Measurements from ENCODE around the gene SAMM50. TPM values are rescaled to one million over a fixed set of nuclear protein-coding genes. Genes with fewer than 3 reads are reported as not detected.

The SAMM50 gene
- total RNA-seq, 5 donors from 2014 or later (not counting 1 experiment from before 2014, with no cell fraction given) = 27.1 to 40.4 (median 33.2) TPM

GRCh38 chr22:43953988-43954785 lies 1.1 kb upstream of the SAMM50 start:
- peaks cover 0 to 11% of the 10 kb centered on the region in 2 experiments for H3K27me3 ChIP-seq (replicated peaks in 1 of 2; ENCODE audit: control insufficient read depth in 2 of 2, extremely low read depth in 1 of 2, insufficient read depth in 2 of 2, low read length in 1 of 2)
- Mint-ChIP-seq H3K9me3 (no peaks in the 10 kb centered on the region), H3K27me3 (peaks cover 5 to 9% of the 10 kb centered on the region in 2 donors), H3K36me3 (peaks cover 6% of the 10 kb centered on the region), H3K27ac (peak overlapping the region; percentile 94 to 95), H3K4me1 (peaks cover 34 to 42% (median 37%) of the 10 kb centered on the region in 3 donors), H3K4me3 (peak overlapping the region; percentile 92 to 99 (median 96))
- no peak overlapping the region for H3K27ac ChIP-seq (ENCODE audit: low read length)
- POLR2A ChIA-PET = interaction anchor here in 1 of 2 donors (1.2 kb wide), 1 partner anchor 22 kb away, joined by 3 read pairs; no protein-coding TSS in a partner anchor
- H3K4me3 ChIP-seq (ENCODE audit: control insufficient read depth in 1 of 2, extremely low read depth in 1 of 2, low read length in 1 of 2) = peak overlapping the region; percentile 88 to 89
- no peaks in the 10 kb centered on the region for H3K9me3 ChIP-seq
- peaks cover 9 to 25% of the 10 kb centered on the region in 2 experiments for H3K4me1 ChIP-seq (ENCODE audit: control insufficient read depth in 1 of 2, extremely low read depth in 1 of 2, insufficient read depth in 2 of 2, low read length in 2 of 2)
- H3K36me3 ChIP-seq (ENCODE audit: control insufficient read depth in 2 of 2, extremely low read depth in 1 of 2, insufficient read depth in 1 of 2, low read length in 1 of 2) = no peaks in the 10 kb centered on the region
- no peak for ATAC-seq (replicated peaks in 1 of 4)
- no peak for DNase-seq
- 51% methylated on average over 3 of the region's 7 CpGs for WGBS (ENCODE audit: insufficient coverage)
- CTCF ChIA-PET = interaction anchor here (0.5 to 1.8 kb wide), 2 partner anchors 8 to 85 kb away, joined by 3 to 9 read pairs; no protein-coding TSS in a partner anchor

GRCh38 chr22:43955883-43956782 lies 891 bp downstream of the SAMM50 start:
- Mint-ChIP-seq H3K27me3 (peaks cover 5 to 9% of the 10 kb centered on the region in 2 donors), H3K27ac (peak overlapping the region; percentile 94 to 95), H3K9me3 (no peaks in the 10 kb centered on the region), H3K4me1 (peaks cover 34 to 56% (median 42%) of the 10 kb centered on the region in 3 donors), H3K36me3 (peaks cover 13% of the 10 kb centered on the region), H3K4me3 (peak overlapping the region; percentile 92 to 99 (median 96))
- ChIA-PET POLR2A (no interaction called here), CTCF (no interaction called here)
- H3K4me3 ChIP-seq (ENCODE audit: control insufficient read depth in 1 of 2, extremely low read depth in 1 of 2, low read length in 1 of 2) = peak overlapping the region; percentile 88 to 89
- ATAC-seq (replicated peaks in 1 of 4) (peak in 3 of 4 experiments; percentile 8 to 15 (median 10)), DNase-seq (peak in 8 of 35 experiments; percentile 1 to 32 (median 6))
- H3K27ac ChIP-seq (ENCODE audit: low read length) = peak overlapping the region; percentile 72
- WGBS (ENCODE audit: insufficient coverage) = 0% methylated on average over 2 of the region's 17 CpGs
- H3K36me3 ChIP-seq (ENCODE audit: control insufficient read depth in 2 of 2, extremely low read depth in 1 of 2, insufficient read depth in 1 of 2, low read length in 1 of 2) = no peaks in the 10 kb centered on the region
- H3K9me3 ChIP-seq = no peaks in the 10 kb centered on the region
- peaks cover 0 to 11% of the 10 kb centered on the region in 2 experiments for H3K27me3 ChIP-seq (replicated peaks in 1 of 2; ENCODE audit: control insufficient read depth in 2 of 2, extremely low read depth in 1 of 2, insufficient read depth in 2 of 2, low read length in 1 of 2)
- H3K4me1 ChIP-seq (ENCODE audit: control insufficient read depth in 1 of 2, extremely low read depth in 1 of 2, insufficient read depth in 2 of 2, low read length in 2 of 2) = peaks cover 9 to 25% of the 10 kb centered on the region in 2 experiments

DNA sequence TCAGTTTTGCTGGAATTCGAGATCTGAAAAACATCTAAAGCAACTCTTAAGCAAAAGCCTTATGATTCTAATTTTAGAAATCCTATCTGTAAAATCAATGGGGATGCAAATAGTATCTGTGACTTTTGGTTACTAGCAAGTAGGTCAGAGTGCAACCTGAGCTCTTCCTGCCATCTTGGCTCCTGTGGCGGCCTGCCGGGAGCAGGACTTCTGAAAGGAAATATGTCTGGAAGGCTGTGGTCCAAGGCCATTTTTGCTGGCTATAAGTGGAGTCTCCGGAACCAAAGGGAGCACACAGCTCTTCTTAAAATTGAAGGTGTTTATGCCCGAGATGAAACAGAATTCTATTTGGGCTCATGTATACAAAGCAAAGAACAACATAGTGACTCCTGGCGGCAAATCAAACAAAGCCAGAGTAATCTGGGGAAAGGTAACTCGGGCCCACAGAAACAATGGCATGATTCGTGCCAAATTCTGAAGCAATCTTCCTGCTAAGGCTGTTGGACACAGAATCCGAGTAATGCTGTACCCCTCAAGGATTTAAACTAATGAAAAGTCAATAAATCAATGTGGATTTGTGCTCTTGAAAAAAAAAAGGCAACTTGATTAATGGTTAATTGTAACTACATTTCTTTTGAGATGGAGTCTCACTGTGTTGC lies 1.7 kb downstream of the SAMM50 start:
- Histone ChIP-seq H3K27me3 (replicated peaks in 1 of 2; ENCODE audit: control insufficient read depth in 2 of 2, extremely low read depth in 1 of 2, insufficient read depth in 2 of 2, low read length in 1 of 2) (peaks cover 0 to 5% of the 10 kb centered on the region in 2 experiments), H3K9me3 (no peaks in the 10 kb centered on the region), H3K36me3 (ENCODE audit: control insufficient read depth in 2 of 2, extremely low read depth in 1 of 2, insufficient read depth in 1 of 2, low read length in 1 of 2) (peaks cover 0 to 3% of the 10 kb centered on the region in 2 donors), H3K4me1 (ENCODE audit: control insufficient read depth in 1 of 2, extremely low read depth in 1 of 2, insufficient read depth in 2 of 2, low read length in 2 of 2) (peaks cover 9 to 25% of the 10 kb centered on the region in 2 experiments), H3K4me3 (ENCODE audit: control insufficient read depth in 1 of 2, extremely low read depth in 1 of 2, low read length in 1 of 2) (no peak overlapping the region), H3K27ac (ENCODE audit: low read length) (no peak overlapping the region)
- no peak for DNase-seq
- ATAC-seq (replicated peaks in 1 of 4) = no peak
- peak overlapping the region in 1 of 2 donors; percentile 95 for H3K27ac Mint-ChIP-seq
- H3K36me3 Mint-ChIP-seq = peaks cover 13% of the 10 kb centered on the region
- H3K27me3 Mint-ChIP-seq = peaks cover 3 to 5% of the 10 kb centered on the region in 2 donors
- POLR2A ChIA-PET = interaction anchor here in 1 of 2 donors (0.7 kb wide), 1 partner anchor 719 kb away, joined by 3 read pairs; no protein-coding TSS in a partner anchor
- CTCF ChIA-PET = no interaction called here
- H3K4me3 Mint-ChIP-seq = peak overlapping the region; percentile 92 to 99 (median 96)
- no peaks in the 10 kb centered on the region for H3K9me3 Mint-ChIP-seq
- WGBS (ENCODE audit: insufficient coverage) = 91% methylated on average over 7 of the region's 9 CpGs
- peaks cover 34 to 56% (median 42%) of the 10 kb centered on the region in 3 donors for H3K4me1 Mint-ChIP-seq

DNA sequence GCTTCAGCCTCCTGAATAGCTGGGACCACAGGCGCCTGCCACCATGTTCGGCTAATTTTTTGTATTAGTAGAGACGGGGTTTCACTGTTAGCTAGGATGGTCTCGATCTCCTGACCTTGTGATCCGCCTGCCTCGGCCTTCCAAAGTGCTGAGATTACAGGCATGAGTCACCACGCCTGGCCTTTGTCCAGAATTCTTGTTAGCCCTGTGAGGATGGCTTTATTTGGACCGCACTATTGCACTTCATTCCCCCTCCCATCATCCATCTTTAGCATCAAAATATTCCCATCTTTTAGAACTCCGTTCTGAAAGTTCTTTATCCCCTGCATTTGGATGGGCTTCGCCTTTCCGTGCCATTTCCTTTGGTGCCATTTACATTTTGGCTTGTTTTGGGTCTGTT lies 2.6 kb downstream of the SAMM50 start:
- H3K27me3 Mint-ChIP-seq = no peaks in the 10 kb centered on the region
- ATAC-seq (replicated peaks in 1 of 4) (no peak), DNase-seq (no peak)
- peaks cover 34 to 56% (median 42%) of the 10 kb centered on the region in 3 donors for H3K4me1 Mint-ChIP-seq
- peak overlapping the region in 1 of 3 donors; percentile 8 for H3K4me3 Mint-ChIP-seq
- H3K9me3 ChIP-seq = no peaks in the 10 kb centered on the region
- POLR2A ChIA-PET = interaction anchor here in 1 of 2 donors (0.7 kb wide), 1 partner anchor 718 kb away, joined by 3 read pairs; no protein-coding TSS in a partner anchor
- H3K4me1 ChIP-seq (ENCODE audit: control insufficient read depth in 1 of 2, extremely low read depth in 1 of 2, insufficient read depth in 2 of 2, low read length in 2 of 2) = peaks cover 9 to 25% of the 10 kb centered on the region in 2 experiments
- H3K27ac ChIP-seq (ENCODE audit: low read length) = no peak overlapping the region
- peaks cover 13% of the 10 kb centered on the region for H3K36me3 Mint-ChIP-seq
- peaks cover 0 to 3% of the 10 kb centered on the region in 2 donors for H3K36me3 ChIP-seq (ENCODE audit: control insufficient read depth in 2 of 2, extremely low read depth in 1 of 2, insufficient read depth in 1 of 2, low read length in 1 of 2)
- H3K27me3 ChIP-seq (replicated peaks in 1 of 2; ENCODE audit: control insufficient read depth in 2 of 2, extremely low read depth in 1 of 2, insufficient read depth in 2 of 2, low read length in 1 of 2) = no peaks in the 10 kb centered on the region
- H3K27ac Mint-ChIP-seq = no peak overlapping the region
- CTCF ChIA-PET = interaction anchor here in 1 of 2 donors (0.6 kb wide), 1 partner anchor 36 kb away, joined by 3 read pairs; no protein-coding TSS in a partner anchor
- no peaks in the 10 kb centered on the region for H3K9me3 Mint-ChIP-seq
- H3K4me3 ChIP-seq (ENCODE audit: control insufficient read depth in 1 of 2, extremely low read depth in 1 of 2, low read length in 1 of 2) = no peak overlapping the region
- WGBS (ENCODE audit: insufficient coverage) = 97% methylated on average over 6 of the region's 11 CpGs

DNA sequence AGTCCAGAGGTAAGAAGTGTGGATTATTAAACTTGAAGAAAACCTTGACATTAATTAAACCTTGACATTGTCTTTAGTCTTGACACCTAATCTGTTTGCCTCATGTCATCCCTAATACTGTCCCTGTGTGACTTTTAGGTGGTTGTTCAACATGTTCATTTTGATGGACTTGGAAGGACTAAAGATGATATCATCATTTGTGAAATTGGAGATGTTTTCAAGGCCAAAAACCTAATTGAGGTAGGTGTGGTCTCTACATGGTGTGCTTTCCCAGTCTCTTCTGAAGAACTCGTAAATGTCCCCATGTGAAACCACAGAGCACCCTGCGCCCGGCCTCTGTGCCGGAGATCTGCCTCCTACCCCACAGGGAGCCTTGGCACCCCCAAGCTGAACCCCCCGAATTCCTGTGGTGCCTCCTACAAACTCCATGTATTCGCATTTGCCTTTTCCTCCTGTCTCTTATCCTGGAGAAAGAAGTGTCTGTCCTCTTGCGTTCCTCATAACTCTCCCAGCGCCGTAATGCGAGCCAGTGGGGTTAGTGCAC lies 9.1 kb downstream of the SAMM50 start:
- 100% methylated on average over 7 of the region's 10 CpGs for WGBS (ENCODE audit: insufficient coverage)
- H3K27ac ChIP-seq (ENCODE audit: low read length) = no peak overlapping the region
- Mint-ChIP-seq H3K36me3 (peaks cover 47% of the 10 kb centered on the region), H3K27me3 (no peaks in the 10 kb centered on the region), H3K4me3 (no peak overlapping the region), H3K27ac (no peak overlapping the region), H3K9me3 (no peaks in the 10 kb centered on the region), H3K4me1 (peaks cover 3 to 11% (median 5%) of the 10 kb centered on the region in 3 donors)
- DNase-seq = no peak
- H3K9me3 ChIP-seq = no peaks in the 10 kb centered on the region
- peaks cover 14 to 65% of the 10 kb centered on the region in 2 donors for H3K36me3 ChIP-seq (ENCODE audit: control insufficient read depth in 2 of 2, extremely low read depth in 1 of 2, insufficient read depth in 1 of 2, low read length in 1 of 2)
- ATAC-seq (replicated peaks in 1 of 4) = no peak
- no peaks in the 10 kb centered on the region for H3K27me3 ChIP-seq (replicated peaks in 1 of 2; ENCODE audit: control insufficient read depth in 2 of 2, extremely low read depth in 1 of 2, insufficient read depth in 2 of 2, low read length in 1 of 2)
- no peaks in the 10 kb centered on the region for H3K4me1 ChIP-seq (ENCODE audit: control insufficient read depth in 1 of 2, extremely low read depth in 1 of 2, insufficient read depth in 2 of 2, low read length in 2 of 2)
- ChIA-PET POLR2A (no interaction called here), CTCF (no interaction called here)
- no peak overlapping the region for H3K4me3 ChIP-seq (ENCODE audit: control insufficient read depth in 1 of 2, extremely low read depth in 1 of 2, low read length in 1 of 2)
